ENCODE measurements around the gene CAPG. TPM values are rescaled to one million over a fixed set of nuclear protein-coding genes. Genes with fewer than 3 reads are reported as not detected.

Gene CAPG
- total RNA-seq, 2 experiments from 2014 or later: 8.1 to 9.8 TPM

GRCh38 chr2:85401844-85402243 lies 8.3 kb downstream of the CAPG start:
- Histone ChIP-seq H3K4me3 (ENCODE audit: low read depth, low read length, poor library complexity, severe bottlenecking) (no peak overlapping the region), H3K36me3 (ENCODE audit: insufficient read depth, low read length) (no peaks in the 10 kb centered on the region), H3K9me3 (ENCODE audit: low read length) (peaks cover 12% of the 10 kb centered on the region; the same call in 1 of the 2 replicates), H2AFZ (ENCODE audit: low read length) (no peak overlapping the region), H3K79me2 (ENCODE audit: insufficient read depth, low read depth, low read length) (no peaks in the 10 kb centered on the region), H3K4me2 (ENCODE audit: low read length) (no peak overlapping the region), H4K20me1 (ENCODE audit: insufficient read depth, low read length) (no peaks in the 10 kb centered on the region), H3K4me1 (ENCODE audit: insufficient read depth, low read length, poor library complexity, severe bottlenecking) (no peaks in the 10 kb centered on the region), H3K27ac (ENCODE audit: low read depth, low read length, poor library complexity, severe bottlenecking) (no peak overlapping the region), H3K9me2 (ENCODE audit: insufficient read depth, low read length) (no peaks in the 10 kb centered on the region)
- intact Hi-C loops (cut with micrococcal nuclease; ENCODE audit: unreplicated experiment): no loop called here
- BruUV-seq (replicated peaks): no TSS peak
- no peak for TF ChIP-seq EZH2phosphoT487 (IDR thresholded peaks at IDR 0.05; ENCODE audit: borderline replicate concordance, low read depth, low read length)
- no peak for TF ChIP-seq CTCF (conservative IDR thresholded peaks at IDR 0.05; ENCODE audit: low read length)
- no peak for DNase-seq (ENCODE audit: low spot score)
- POLR2A ChIA-PET: no interaction called here
- CTCF ChIA-PET (ENCODE audit: unreplicated experiment): no interaction called here

- intact Hi-C loops (cut with micrococcal nuclease; ENCODE audit: unreplicated experiment): no loop called here
- H3K27ac ChIP-seq (ENCODE audit: low read depth, low read length, poor library complexity, severe bottlenecking): no peak overlapping the region
- no peaks in the 10 kb centered on the region for H3K79me2 ChIP-seq (ENCODE audit: insufficient read depth, low read depth, low read length)
- POLR2A ChIA-PET: no interaction called here
- no peaks in the 10 kb centered on the region for H3K9me2 ChIP-seq (ENCODE audit: insufficient read depth, low read length)
- no TSS peak for BruUV-seq (replicated peaks)
- H3K4me1 ChIP-seq (ENCODE audit: insufficient read depth, low read length, poor library complexity, severe bottlenecking): no peaks in the 10 kb centered on the region
- H3K4me2 ChIP-seq (ENCODE audit: low read length): no peak overlapping the region
- H3K36me3 ChIP-seq (ENCODE audit: insufficient read depth, low read length): no peaks in the 10 kb centered on the region
- no peak for DNase-seq (ENCODE audit: low spot score)
- no peak overlapping the region for H2AFZ ChIP-seq (ENCODE audit: low read length)
- CTCF ChIA-PET (ENCODE audit: unreplicated experiment): no interaction called here
- no peak overlapping the region for H3K4me3 ChIP-seq (ENCODE audit: low read depth, low read length, poor library complexity, severe bottlenecking)
- no peaks in the 10 kb centered on the region for H4K20me1 ChIP-seq (ENCODE audit: insufficient read depth, low read length)
- peaks cover 12% of the 10 kb centered on the region; the same call in 1 of the 2 replicates for H3K9me3 ChIP-seq (ENCODE audit: low read length)
- TF ChIP-seq EZH2phosphoT487 (IDR thresholded peaks at IDR 0.05; ENCODE audit: borderline replicate concordance, low read depth, low read length): no peak
- TF ChIP-seq CTCF (conservative IDR thresholded peaks at IDR 0.05; ENCODE audit: low read length): no peak
Observed at GRCh38 chr2:85401464-85401805, 8.7 kb downstream of the CAPG start.

- TF ChIP-seq CTCF (conservative IDR thresholded peaks at IDR 0.05; ENCODE audit: low read length) (no peak), EZH2phosphoT487 (IDR thresholded peaks at IDR 0.05; ENCODE audit: borderline replicate concordance, low read depth, low read length) (no peak)
- H3K4me3 ChIP-seq (ENCODE audit: low read depth, low read length, poor library complexity, severe bottlenecking): no peak overlapping the region
- ChIA-PET POLR2A (no interaction called here), CTCF (ENCODE audit: unreplicated experiment) (no interaction called here)
- H3K36me3 ChIP-seq (ENCODE audit: insufficient read depth, low read length): no peaks in the 10 kb centered on the region
- H4K20me1 ChIP-seq (ENCODE audit: insufficient read depth, low read length): no peaks in the 10 kb centered on the region
- H3K9me3 ChIP-seq (ENCODE audit: low read length): peaks cover 12% of the 10 kb centered on the region; the same call in 1 of the 2 replicates
- intact Hi-C loops (cut with micrococcal nuclease; ENCODE audit: unreplicated experiment): no loop called here
- no peak overlapping the region for H3K4me2 ChIP-seq (ENCODE audit: low read length)
- no peak overlapping the region for H2AFZ ChIP-seq (ENCODE audit: low read length)
- no peak for DNase-seq (ENCODE audit: low spot score)
- H3K27ac ChIP-seq (ENCODE audit: low read depth, low read length, poor library complexity, severe bottlenecking): no peak overlapping the region
- no peaks in the 10 kb centered on the region for H3K4me1 ChIP-seq (ENCODE audit: insufficient read depth, low read length, poor library complexity, severe bottlenecking)
- H3K79me2 ChIP-seq (ENCODE audit: insufficient read depth, low read depth, low read length): no peaks in the 10 kb centered on the region
- no TSS peak for BruUV-seq (replicated peaks)
- H3K9me2 ChIP-seq (ENCODE audit: insufficient read depth, low read length): no peaks in the 10 kb centered on the region
Observed at GRCh38 chr2:85400541-85401463, 9.4 kb downstream of the CAPG start.
